ENCODE data around the gene TMCC2. TPM values are rescaled to one million over a fixed set of nuclear protein-coding genes. Genes with fewer than 3 reads are reported as not detected.

Gene TMCC2
- polyA plus RNA-seq, 3 donors = 0.16 to 0.27 TPM; not detected in 1

DNA sequence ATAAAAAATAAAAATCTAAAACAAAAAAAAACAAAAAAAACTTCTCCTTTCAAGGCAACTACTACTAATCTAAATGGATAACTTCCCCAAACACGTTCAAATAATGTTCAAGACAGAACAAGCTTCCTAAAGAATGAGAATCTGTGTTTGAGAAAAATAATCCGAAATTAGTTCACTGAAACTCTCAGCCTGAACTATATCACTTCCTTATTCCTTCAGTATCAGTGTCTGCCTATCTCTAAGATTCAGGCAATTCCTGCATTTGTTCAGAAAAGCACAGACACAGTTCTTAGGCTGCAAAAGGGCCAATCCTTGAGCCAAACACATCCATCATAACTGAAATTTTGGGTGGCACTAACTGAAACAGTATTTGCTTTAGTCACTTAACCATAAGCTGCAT, 38.6 kb upstream of the TMCC2 start:
- H3K4me3 ChIP-seq (replicated peaks in 1 of 3; ENCODE audit: low read depth in 2 of 3, low read length in 3 of 3) = no peak overlapping the region
- H3K4me1 ChIP-seq (ENCODE audit: control insufficient read depth in 1 of 2, insufficient read depth in 2 of 2, low read length in 2 of 2) = peaks cover 8 to 10% of the 10 kb centered on the region in 2 donors
- Mint-ChIP-seq H3K4me1 (peaks cover 46% of the 10 kb centered on the region), H3K27ac (no peak overlapping the region), H3K4me3 (no peak overlapping the region), H3K36me3 (peaks cover 22 to 27% of the 10 kb centered on the region in 2 donors), H3K9me3 (no peaks in the 10 kb centered on the region), H3K27me3 (ENCODE audit: low read depth in 3 of 3) (peaks cover 0 to 1% (median 0%) of the 10 kb centered on the region in 3 donors)
- no peaks in the 10 kb centered on the region for H3K27me3 ChIP-seq (ENCODE audit: control insufficient read depth in 2 of 2, insufficient read depth in 2 of 2, low read length in 2 of 2)
- no peaks in the 10 kb centered on the region for H3K9me3 ChIP-seq (replicated peaks in 1 of 2; ENCODE audit: control insufficient read depth in 1 of 2, insufficient read depth in 1 of 2, low read length in 2 of 2)
- intact Hi-C loops (cut with micrococcal nuclease) = no loop called here
- H4K20me1 ChIP-seq (ENCODE audit: insufficient read depth, low read length) = peaks cover 96% of the 10 kb centered on the region
- no CpG with 5 or more reads among the region's 2 CpGs for WGBS (ENCODE audit: insufficient coverage)
- H3K36me3 ChIP-seq (replicated peaks in 1 of 2; ENCODE audit: control insufficient read depth in 1 of 2, insufficient read depth in 2 of 2, low read length in 2 of 2) = peaks cover 11 to 30% of the 10 kb centered on the region in 2 donors
- TF ChIP-seq, protein P1, sequence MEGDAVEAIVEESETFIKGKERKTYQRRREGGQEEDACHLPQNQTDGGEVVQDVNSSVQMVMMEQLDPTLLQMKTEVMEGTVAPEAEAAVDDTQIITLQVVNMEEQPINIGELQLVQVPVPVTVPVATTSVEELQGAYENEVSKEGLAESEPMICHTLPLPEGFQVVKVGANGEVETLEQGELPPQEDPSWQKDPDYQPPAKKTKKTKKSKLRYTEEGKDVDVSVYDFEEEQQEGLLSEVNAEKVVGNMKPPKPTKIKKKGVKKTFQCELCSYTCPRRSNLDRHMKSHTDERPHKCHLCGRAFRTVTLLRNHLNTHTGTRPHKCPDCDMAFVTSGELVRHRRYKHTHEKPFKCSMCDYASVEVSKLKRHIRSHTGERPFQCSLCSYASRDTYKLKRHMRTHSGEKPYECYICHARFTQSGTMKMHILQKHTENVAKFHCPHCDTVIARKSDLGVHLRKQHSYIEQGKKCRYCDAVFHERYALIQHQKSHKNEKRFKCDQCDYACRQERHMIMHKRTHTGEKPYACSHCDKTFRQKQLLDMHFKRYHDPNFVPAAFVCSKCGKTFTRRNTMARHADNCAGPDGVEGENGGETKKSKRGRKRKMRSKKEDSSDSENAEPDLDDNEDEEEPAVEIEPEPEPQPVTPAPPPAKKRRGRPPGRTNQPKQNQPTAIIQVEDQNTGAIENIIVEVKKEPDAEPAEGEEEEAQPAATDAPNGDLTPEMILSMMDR (IDR thresholded peaks at IDR 0.05) = no peak
- no peak overlapping the region for H2AFZ ChIP-seq (ENCODE audit: insufficient read depth, low read depth, low read length, poor library complexity, severe bottlenecking)
- peak in 1 of 3 donors; percentile 10 for DNase-seq
- no peak overlapping the region for H3K4me2 ChIP-seq (replicated peaks; ENCODE audit: extremely low read depth, low read length, poor library complexity, severe bottlenecking)
- H3K79me2 ChIP-seq (ENCODE audit: insufficient read depth, low read length) = peaks cover 73% of the 10 kb centered on the region
- H3K27ac ChIP-seq (ENCODE audit: low read depth in 1 of 2, low read length in 2 of 2) = no peak overlapping the region
- no peak overlapping the region for H3K9ac ChIP-seq (ENCODE audit: insufficient read depth, low read length, poor library complexity, severe bottlenecking)

DNA sequence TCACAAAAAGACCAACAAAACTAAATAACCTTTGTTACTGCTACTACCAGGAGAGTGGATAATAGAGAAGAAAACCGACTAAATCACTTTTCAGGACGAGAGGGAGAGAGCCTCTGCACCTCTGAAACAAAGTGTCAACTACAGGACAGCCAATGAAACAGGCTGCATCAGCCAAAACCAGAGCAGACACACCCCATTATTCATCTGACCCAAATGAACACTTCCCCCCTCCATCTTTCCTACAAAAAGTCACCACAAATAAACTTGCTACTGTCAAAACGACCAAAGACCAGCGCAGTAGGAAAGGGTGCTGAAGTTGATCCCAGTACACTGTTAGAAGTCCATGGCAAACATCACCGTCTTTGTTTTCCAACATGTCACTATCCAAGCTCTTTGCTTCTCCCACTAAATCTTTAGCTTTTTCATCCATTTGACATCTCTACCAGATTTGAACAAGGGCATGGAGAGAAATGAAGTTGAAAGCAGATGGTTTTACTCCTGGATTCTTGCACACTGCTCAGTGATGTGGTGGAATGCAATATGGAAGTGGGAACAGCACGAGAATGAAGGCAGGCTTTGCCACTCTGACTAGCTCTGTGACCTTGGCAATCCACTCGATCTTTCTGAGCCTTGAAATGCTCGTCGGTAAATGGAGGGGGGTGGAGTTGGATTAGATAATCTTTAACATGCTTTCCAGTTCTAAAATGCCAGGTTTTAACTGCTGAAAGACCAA, 36.7 kb upstream of the TMCC2 start:
- peak overlapping the region in 2 of 7 donors; percentile 21 to 80 for H3K27ac Mint-ChIP-seq
- Histone ChIP-seq H3K9ac (ENCODE audit: insufficient read depth, low read length, poor library complexity, severe bottlenecking) (no peak overlapping the region), H3K9me3 (replicated peaks in 1 of 2; ENCODE audit: control insufficient read depth in 1 of 2, insufficient read depth in 1 of 2, low read length in 2 of 2) (no peaks in the 10 kb centered on the region), H3K4me1 (ENCODE audit: control insufficient read depth in 1 of 2, insufficient read depth in 2 of 2, low read length in 2 of 2) (peaks cover 6 to 10% of the 10 kb centered on the region in 2 donors), H2AFZ (ENCODE audit: insufficient read depth, low read depth, low read length, poor library complexity, severe bottlenecking) (no peak overlapping the region), H3K36me3 (replicated peaks in 1 of 2; ENCODE audit: control insufficient read depth in 1 of 2, insufficient read depth in 2 of 2, low read length in 2 of 2) (peaks cover 11 to 18% of the 10 kb centered on the region in 2 donors), H3K4me2 (replicated peaks; ENCODE audit: extremely low read depth, low read length, poor library complexity, severe bottlenecking) (no peak overlapping the region), H4K20me1 (ENCODE audit: insufficient read depth, low read length) (peaks cover 100% of the 10 kb centered on the region), H3K4me3 (replicated peaks in 1 of 3; ENCODE audit: low read depth in 2 of 3, low read length in 3 of 3) (no peak overlapping the region), H3K27ac (ENCODE audit: low read depth in 1 of 2, low read length in 2 of 2) (no peak overlapping the region), H3K79me2 (ENCODE audit: insufficient read depth, low read length) (peaks cover 85% of the 10 kb centered on the region), H3K27me3 (ENCODE audit: control insufficient read depth in 2 of 2, insufficient read depth in 2 of 2, low read length in 2 of 2) (no peaks in the 10 kb centered on the region)
- H3K9me3 Mint-ChIP-seq = no peaks in the 10 kb centered on the region
- H3K4me3 Mint-ChIP-seq = no peak overlapping the region
- H3K36me3 Mint-ChIP-seq = peaks cover 17 to 18% of the 10 kb centered on the region in 2 donors
- intact Hi-C loops (cut with micrococcal nuclease) = loop anchor here in 1 of 2 donors (10.0 kb wide), 1 partner anchor 54 kb away; no protein-coding TSS in a partner anchor
- no peaks in the 10 kb centered on the region for H3K27me3 Mint-ChIP-seq (ENCODE audit: low read depth in 3 of 3)
- no peak for DNase-seq
- peaks cover 41% of the 10 kb centered on the region for H3K4me1 Mint-ChIP-seq
- TF ChIP-seq, protein P1 (IDR thresholded peaks at IDR 0.05) = no peak
- 95% methylated on average over 4 of the region's 9 CpGs for WGBS (ENCODE audit: insufficient coverage)
